Activated CD4-positive, alpha-beta T cell treated with anti-CD3 and anti-CD28 coated beads for 24 hours (primary cell): Measurements from ENCODE around the gene DHX38.
"Not testable (repeated sequence)": the region's sequence is repeated elsewhere in the genome, so short reads cannot be mapped to it uniquely, and the experiment has no call there.

ENCODE experiments used
- DNase-seq, 2 donors: peaks; one replicate each; pipeline ENCODE4 v3.0.0-alpha.2; 2020; ENCODE audit warnings: low read depth in 2 of 2

The DHX38 gene

GRCh38 chr16:72093448-72094265 lies at the start of gene DHX38, which contains the start of gene TXNL4B:
TSS of gene DHX38 (plus strand) at chr16:72093847. CDS start at chr16:72096158, 2,311 bp downstream.
TSS of gene TXNL4B (minus strand) at chr16:72093620. CDS start at chr16:72090749, 2,871 bp downstream.
- peak; percentile 79 to 82 for DNase-seq

- DNase-seq: no peak
Measured at GRCh38 chr16:72044296-72044695, 49.4 kb upstream of the DHX38 start.

GRCh38 chr16:72044825-72045359 lies 48.8 kb upstream of the DHX38 start:
- DNase-seq: no peak

- no peak for DNase-seq
Measured at GRCh38 chr16:72049110-72049509, 44.5 kb upstream of the DHX38 start.

GRCh38 chr16:72050769-72051464 lies 42.7 kb upstream of the DHX38 start:
- DNase-seq: no peak

GRCh38 chr16:72051818-72052217 lies 41.8 kb upstream of the DHX38 start:
- no peak for DNase-seq

GRCh38 chr16:72054254-72054847 lies 39.3 kb upstream of the DHX38 start, which contains the start of gene HP:
TSS of gene HP (plus strand) at chr16:72054505. CDS start at chr16:72054653, 148 bp downstream.
- not testable (repeated sequence) for DNase-seq

- no peak for DNase-seq
Measured at GRCh38 chr16:72055911-72056310, 37.7 kb upstream of the DHX38 start.

- not testable (repeated sequence) for DNase-seq
Measured at GRCh38 chr16:72057313-72057712, 36.3 kb upstream of the DHX38 start.

GRCh38 chr16:72059060-72059459 lies 34.6 kb upstream of the DHX38 start:
- not testable (repeated sequence) for DNase-seq

- no peak for DNase-seq
Measured at GRCh38 chr16:72060405-72060804, 33.2 kb upstream of the DHX38 start.

- no peak for DNase-seq
Measured at GRCh38 chr16:72061564-72061963, 32.1 kb upstream of the DHX38 start.

GRCh38 chr16:72064361-72064894 lies 29.2 kb upstream of the DHX38 start:
- DNase-seq: no peak

- DNase-seq: no peak
Measured at GRCh38 chr16:72066747-72067146, 26.9 kb upstream of the DHX38 start.

- DNase-seq: no peak
Measured at GRCh38 chr16:72068930-72069329, 24.7 kb upstream of the DHX38 start.

GRCh38 chr16:72072514-72073342 lies 20.9 kb upstream of the DHX38 start:
- DNase-seq: no peak

GRCh38 chr16:72073560-72074230 lies 20.0 kb upstream of the DHX38 start:
- no peak for DNase-seq

GRCh38 chr16:72075067-72075466 lies 18.6 kb upstream of the DHX38 start:
- DNase-seq: not testable (repeated sequence)

- DNase-seq: not testable (repeated sequence)
Measured at GRCh38 chr16:72076991-72077706, 16.5 kb upstream of the DHX38 start.
